ENCODE measurements around the gene LRRN2. TPM values are rescaled to one million over a fixed set of nuclear protein-coding genes. Genes with fewer than 3 reads are reported as not detected.

The LRRN2 gene
- total and polyA plus RNA-seq, 9 of the 15 experiments (the other 6 are each of a cell fraction or from before 2014, with no cell fraction given), result 0.05 TPM; not detected in 8

DNA sequence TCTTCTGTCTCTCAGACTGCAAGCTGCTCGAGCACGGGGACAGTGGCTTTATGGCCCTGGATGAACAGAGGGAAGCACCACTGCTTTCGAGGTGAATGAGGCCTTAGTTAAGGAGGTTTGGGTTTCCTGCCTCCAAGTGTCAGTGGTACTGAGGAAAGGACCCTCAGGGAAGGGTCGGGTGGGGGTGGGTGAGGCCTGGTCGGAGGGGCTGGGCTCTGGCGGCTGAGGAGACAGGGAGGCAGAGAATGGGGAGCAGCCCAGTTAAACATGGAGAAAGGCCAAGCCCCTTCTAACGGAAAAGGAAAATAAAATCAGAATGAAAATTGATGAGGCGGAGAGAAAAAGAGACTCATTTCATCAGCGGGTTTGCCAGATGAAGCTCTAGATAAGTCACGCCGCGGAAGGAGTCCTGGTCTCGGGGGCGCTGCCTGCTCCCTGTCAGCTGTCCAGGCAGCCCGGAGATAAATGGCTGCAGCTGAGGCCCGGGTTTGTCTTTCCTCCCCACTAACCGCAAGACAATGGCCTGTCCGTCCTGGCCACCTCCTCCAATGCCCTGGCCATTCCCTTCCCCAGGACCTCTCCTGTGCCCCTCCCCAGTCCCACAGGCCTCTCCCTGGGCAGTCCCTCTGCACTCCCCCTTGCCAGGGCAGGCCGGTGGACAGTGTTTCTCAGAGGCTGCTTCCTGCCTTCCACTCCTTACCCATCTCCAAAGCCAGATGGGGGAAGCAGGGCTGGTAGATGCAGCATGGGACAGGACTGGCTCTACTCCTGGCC, 55.2 kb downstream of the LRRN2 start (continued):
- TF ChIP-seq CHD4 (IDR thresholded peaks at IDR 0.05; ENCODE audit: insufficient read depth, insufficient replicate concordance, low read depth, low read length, poor library complexity, severe bottlenecking) (no peak), C11orf30 (IDR thresholded peaks at IDR 0.05; ENCODE audit: low read depth) (no peak), HNRNPUL1 (IDR thresholded peaks at IDR 0.05; ENCODE audit: low read length) (no peak), ZEB2 (IDR thresholded peaks at IDR 0.05) (0 out of 2 replicates have a peak, but pooled peaks have one; percentile 30), DPF2 (IDR thresholded peaks at IDR 0.05) (peak; percentile 60; the same call in 1 of the 2 replicates), ZNF699 (CRISPR knock-in tag; IDR thresholded peaks at IDR 0.05; ENCODE audit: insufficient replicate concordance) (no peak), NFRKB (IDR thresholded peaks at IDR 0.05; ENCODE audit: low read depth) (no peak), RBM34 (IDR thresholded peaks at IDR 0.05; ENCODE audit: borderline replicate concordance, insufficient read depth, low read length) (no peak), ZNF79 (CRISPR knock-in tag; IDR thresholded peaks at IDR 0.05; ENCODE audit: low read depth) (peak; percentile 64; the same call in 1 of the 2 replicates), ZKSCAN8 (CRISPR knock-in tag; IDR thresholded peaks at IDR 0.05) (no peak), ZFP1 (CRISPR knock-in tag; IDR thresholded peaks at IDR 0.05) (no peak), EGR1 (conservative IDR thresholded peaks at IDR 0.05) (no peak), BMI1 (IDR thresholded peaks at IDR 0.05; ENCODE audit: low read length) (no peak), GABPB2 (CRISPR knock-in tag; conservative IDR thresholded peaks at IDR 0.05) (no peak), PCBP1 (IDR thresholded peaks at IDR 0.05; ENCODE audit: low read depth, low read length, poor library complexity, severe bottlenecking) (no peak), TAF7 (tag; IDR thresholded peaks at IDR 0.05) (no peak), ZNF695 (CRISPR knock-in tag; IDR thresholded peaks at IDR 0.05) (no peak), PHTF2 (CRISPR knock-in tag; IDR thresholded peaks at IDR 0.05) (no peak)
- TF ChIP-seq, protein P1, sequence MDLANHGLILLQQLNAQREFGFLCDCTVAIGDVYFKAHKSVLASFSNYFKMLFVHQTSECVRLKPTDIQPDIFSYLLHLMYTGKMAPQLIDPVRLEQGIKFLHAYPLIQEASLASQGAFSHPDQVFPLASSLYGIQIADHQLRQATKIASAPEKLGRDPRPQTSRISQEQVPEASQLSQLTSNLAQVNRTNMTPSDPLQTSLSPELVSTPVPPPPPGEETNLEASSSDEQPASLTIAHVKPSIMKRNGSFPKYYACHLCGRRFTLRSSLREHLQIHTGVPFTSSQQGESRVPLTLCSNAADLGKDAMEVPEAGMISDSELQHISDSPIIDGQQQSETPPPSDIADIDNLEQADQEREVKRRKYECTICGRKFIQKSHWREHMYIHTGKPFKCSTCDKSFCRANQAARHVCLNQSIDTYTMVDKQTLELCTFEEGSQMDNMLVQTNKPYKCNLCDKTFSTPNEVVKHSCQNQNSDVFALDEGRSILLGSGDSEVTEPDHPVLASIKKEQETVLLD (IDR thresholded peaks at IDR 0.05), result no peak

Measured in K562 (cell line).